Measurements from ENCODE around the gene LRFN3. TPM values are rescaled to one million over a fixed set of nuclear protein-coding genes. Genes with fewer than 3 reads are reported as not detected.
A peak's percentile ranks its signal among the peaks of the same experiment; 100 is the strongest.

LRFN3 gene, protein sequence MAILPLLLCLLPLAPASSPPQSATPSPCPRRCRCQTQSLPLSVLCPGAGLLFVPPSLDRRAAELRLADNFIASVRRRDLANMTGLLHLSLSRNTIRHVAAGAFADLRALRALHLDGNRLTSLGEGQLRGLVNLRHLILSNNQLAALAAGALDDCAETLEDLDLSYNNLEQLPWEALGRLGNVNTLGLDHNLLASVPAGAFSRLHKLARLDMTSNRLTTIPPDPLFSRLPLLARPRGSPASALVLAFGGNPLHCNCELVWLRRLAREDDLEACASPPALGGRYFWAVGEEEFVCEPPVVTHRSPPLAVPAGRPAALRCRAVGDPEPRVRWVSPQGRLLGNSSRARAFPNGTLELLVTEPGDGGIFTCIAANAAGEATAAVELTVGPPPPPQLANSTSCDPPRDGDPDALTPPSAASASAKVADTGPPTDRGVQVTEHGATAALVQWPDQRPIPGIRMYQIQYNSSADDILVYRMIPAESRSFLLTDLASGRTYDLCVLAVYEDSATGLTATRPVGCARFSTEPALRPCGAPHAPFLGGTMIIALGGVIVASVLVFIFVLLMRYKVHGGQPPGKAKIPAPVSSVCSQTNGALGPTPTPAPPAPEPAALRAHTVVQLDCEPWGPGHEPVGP
- total RNA-seq (1 to 10 TPM in 1 of 2 donors, under 1 TPM in 1; 0.89 to 1.9 TPM), polyA plus RNA-seq (1 to 10 TPM; 2.2 to 8.4 TPM)

DNA sequence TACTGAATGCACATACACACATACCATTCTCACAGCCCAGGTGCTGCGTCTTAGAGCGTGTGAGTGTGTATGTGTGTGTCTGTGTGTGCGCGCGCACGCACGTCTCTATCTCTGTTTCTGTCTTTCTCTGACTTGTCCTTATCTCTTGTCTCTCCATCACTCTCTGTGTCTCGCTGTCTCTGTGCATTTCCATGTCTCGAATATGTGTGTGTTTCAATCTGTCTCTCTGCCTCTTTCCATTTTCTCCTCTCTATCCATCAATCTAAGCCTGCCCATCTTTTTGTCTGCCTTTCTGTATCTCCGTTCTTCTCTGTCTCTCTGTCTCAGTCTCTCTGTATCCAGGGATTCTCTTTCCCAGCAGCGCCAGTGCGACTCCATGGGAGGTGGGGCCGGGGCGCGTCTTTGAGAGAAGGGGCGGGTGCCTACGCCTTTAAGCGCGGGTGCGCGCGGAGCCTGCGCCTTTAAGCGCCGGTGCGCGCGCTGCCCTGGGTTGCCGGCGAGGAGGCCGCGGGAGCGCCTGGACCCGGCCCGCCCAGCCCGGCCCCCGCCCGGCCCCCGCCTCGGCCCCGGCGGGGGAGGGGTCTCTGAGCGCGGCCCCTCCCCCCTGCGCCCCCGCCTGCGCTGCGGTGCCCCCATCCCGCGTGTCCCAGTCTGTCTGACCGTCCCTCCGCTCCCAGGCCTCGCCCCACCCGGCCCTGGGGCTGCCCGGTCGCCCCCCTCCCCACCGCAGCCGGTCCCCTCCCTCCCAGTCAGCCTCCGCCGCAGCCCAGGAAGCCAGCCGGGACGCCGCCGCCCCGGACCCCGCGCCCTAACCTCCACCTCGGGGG is at the start of gene LRFN3:
Gene LRFN3 (plus strand): TSS at position 464 of the 827 bp plus-strand sequence. CDS start 3,052 bp downstream, outside the sequence.
- H3K27me3 ChIP-seq (ENCODE audit: control insufficient read depth in 4 of 4, insufficient read depth in 4 of 4, low read length in 3 of 4): no peaks in the 10 kb centered on the region
- TF ChIP-seq, protein P1, sequence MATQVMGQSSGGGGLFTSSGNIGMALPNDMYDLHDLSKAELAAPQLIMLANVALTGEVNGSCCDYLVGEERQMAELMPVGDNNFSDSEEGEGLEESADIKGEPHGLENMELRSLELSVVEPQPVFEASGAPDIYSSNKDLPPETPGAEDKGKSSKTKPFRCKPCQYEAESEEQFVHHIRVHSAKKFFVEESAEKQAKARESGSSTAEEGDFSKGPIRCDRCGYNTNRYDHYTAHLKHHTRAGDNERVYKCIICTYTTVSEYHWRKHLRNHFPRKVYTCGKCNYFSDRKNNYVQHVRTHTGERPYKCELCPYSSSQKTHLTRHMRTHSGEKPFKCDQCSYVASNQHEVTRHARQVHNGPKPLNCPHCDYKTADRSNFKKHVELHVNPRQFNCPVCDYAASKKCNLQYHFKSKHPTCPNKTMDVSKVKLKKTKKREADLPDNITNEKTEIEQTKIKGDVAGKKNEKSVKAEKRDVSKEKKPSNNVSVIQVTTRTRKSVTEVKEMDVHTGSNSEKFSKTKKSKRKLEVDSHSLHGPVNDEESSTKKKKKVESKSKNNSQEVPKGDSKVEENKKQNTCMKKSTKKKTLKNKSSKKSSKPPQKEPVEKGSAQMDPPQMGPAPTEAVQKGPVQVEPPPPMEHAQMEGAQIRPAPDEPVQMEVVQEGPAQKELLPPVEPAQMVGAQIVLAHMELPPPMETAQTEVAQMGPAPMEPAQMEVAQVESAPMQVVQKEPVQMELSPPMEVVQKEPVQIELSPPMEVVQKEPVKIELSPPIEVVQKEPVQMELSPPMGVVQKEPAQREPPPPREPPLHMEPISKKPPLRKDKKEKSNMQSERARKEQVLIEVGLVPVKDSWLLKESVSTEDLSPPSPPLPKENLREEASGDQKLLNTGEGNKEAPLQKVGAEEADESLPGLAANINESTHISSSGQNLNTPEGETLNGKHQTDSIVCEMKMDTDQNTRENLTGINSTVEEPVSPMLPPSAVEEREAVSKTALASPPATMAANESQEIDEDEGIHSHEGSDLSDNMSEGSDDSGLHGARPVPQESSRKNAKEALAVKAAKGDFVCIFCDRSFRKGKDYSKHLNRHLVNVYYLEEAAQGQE (IDR thresholded peaks at IDR 0.05): no peak
- TF ChIP-seq YY1 (IDR thresholded peaks at IDR 0.05): peak; percentile 33
- TF ChIP-seq, protein P2, sequence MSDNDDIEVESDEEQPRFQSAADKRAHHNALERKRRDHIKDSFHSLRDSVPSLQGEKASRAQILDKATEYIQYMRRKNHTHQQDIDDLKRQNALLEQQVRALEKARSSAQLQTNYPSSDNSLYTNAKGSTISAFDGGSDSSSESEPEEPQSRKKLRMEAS (IDR thresholded peaks at IDR 0.05): peak; percentile 94
- peaks cover 9 to 33% (median 22%) of the 10 kb centered on the region in 4 donors for H3K4me1 ChIP-seq (ENCODE audit: control insufficient read depth in 4 of 4, insufficient read depth in 4 of 4, low read length in 3 of 4)
- H3K9ac ChIP-seq (ENCODE audit: low read depth in 1 of 2, low read length in 2 of 2): peak within 1 kb of the TSS in 1 of 2 donors; percentile 74
- WGBS: 2% methylated on average over 66 of the region's 68 CpGs
- H3K36me3 ChIP-seq (ENCODE audit: control insufficient read depth in 4 of 4, insufficient read depth in 3 of 4, low read depth in 1 of 4, low read length in 3 of 4): peaks cover 0 to 5% (median 0%) of the 10 kb centered on the region in 4 donors
- peak within 1 kb of the TSS; percentile 52 to 86 (median 61) for H3K4me3 ChIP-seq (ENCODE audit: low read depth in 1 of 3, low read length in 3 of 3)
- no peak for DNase-seq (ENCODE audit: low spot score)
- no peak within 1 kb of the TSS for H3K27ac ChIP-seq (ENCODE audit: low read depth in 1 of 2, low read length in 2 of 2)
- no peaks in the 10 kb centered on the region for H3K9me3 ChIP-seq (ENCODE audit: control insufficient read depth in 4 of 4, low read length in 3 of 4)

DNA sequence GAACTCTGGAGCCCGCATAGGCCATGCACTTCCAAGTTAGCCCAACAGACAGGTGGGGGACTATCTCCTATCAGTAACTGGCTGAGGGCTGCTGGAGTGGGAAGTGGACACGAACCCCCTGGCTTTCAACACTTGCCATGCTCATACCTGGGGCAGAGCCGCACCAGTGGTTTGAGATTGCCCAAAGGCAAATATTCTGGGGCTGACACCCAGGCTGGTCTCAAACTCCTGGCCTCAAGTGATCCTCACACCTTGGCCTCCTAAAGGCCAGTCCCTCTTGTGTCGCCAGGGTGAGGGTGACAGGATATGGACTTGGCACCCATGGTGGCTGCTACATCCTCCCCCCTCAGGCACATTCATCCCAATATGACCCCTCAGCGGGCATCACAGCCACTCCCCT is 49.0 kb upstream of the LRFN3 start:
- no peaks in the 10 kb centered on the region for H3K27me3 ChIP-seq (ENCODE audit: control insufficient read depth in 4 of 4, insufficient read depth in 4 of 4, low read length in 3 of 4)
- peaks cover 7 to 19% (median 8%) of the 10 kb centered on the region in 4 donors for H3K36me3 ChIP-seq (ENCODE audit: control insufficient read depth in 4 of 4, insufficient read depth in 3 of 4, low read depth in 1 of 4, low read length in 3 of 4)
- no peak overlapping the region for H3K27ac ChIP-seq (ENCODE audit: low read depth in 1 of 2, low read length in 2 of 2)
- no peaks in the 10 kb centered on the region for H3K9me3 ChIP-seq (ENCODE audit: control insufficient read depth in 4 of 4, low read length in 3 of 4)
- no peaks in the 10 kb centered on the region for H3K4me1 ChIP-seq (ENCODE audit: control insufficient read depth in 4 of 4, insufficient read depth in 4 of 4, low read length in 3 of 4)
- H3K4me3 ChIP-seq (ENCODE audit: low read depth in 1 of 3, low read length in 3 of 3): no peak overlapping the region
- no peak for DNase-seq (ENCODE audit: low spot score)
- no peak overlapping the region for H3K9ac ChIP-seq (ENCODE audit: low read depth in 1 of 2, low read length in 2 of 2)
- 96% methylated on average over 5 of the region's 5 CpGs for WGBS
- TF ChIP-seq YY1 (IDR thresholded peaks at IDR 0.05) (no peak), RAD21 (IDR thresholded peaks at IDR 0.05) (no peak), FOXA2 (IDR thresholded peaks at IDR 0.05) (no peak), RXRA (IDR thresholded peaks at IDR 0.05) (no peak), FOXA1 (IDR thresholded peaks at IDR 0.05) (no peak), TAF1 (conservative IDR thresholded peaks at IDR 0.05) (no peak), EGR1 (IDR thresholded peaks at IDR 0.05; ENCODE audit: low read depth in 2 of 2) (no peak), GABPA (IDR thresholded peaks at IDR 0.05 in 1 of 2, conservative IDR thresholded peaks at IDR 0.05 in 1 of 2) (no peak), SP1 (IDR thresholded peaks at IDR 0.05) (no peak), HNF4G (IDR thresholded peaks at IDR 0.05) (no peak), HNF4A (conservative IDR thresholded peaks at IDR 0.05) (no peak)
- TF ChIP-seq, protein P3, sequence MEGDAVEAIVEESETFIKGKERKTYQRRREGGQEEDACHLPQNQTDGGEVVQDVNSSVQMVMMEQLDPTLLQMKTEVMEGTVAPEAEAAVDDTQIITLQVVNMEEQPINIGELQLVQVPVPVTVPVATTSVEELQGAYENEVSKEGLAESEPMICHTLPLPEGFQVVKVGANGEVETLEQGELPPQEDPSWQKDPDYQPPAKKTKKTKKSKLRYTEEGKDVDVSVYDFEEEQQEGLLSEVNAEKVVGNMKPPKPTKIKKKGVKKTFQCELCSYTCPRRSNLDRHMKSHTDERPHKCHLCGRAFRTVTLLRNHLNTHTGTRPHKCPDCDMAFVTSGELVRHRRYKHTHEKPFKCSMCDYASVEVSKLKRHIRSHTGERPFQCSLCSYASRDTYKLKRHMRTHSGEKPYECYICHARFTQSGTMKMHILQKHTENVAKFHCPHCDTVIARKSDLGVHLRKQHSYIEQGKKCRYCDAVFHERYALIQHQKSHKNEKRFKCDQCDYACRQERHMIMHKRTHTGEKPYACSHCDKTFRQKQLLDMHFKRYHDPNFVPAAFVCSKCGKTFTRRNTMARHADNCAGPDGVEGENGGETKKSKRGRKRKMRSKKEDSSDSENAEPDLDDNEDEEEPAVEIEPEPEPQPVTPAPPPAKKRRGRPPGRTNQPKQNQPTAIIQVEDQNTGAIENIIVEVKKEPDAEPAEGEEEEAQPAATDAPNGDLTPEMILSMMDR (IDR thresholded peaks at IDR 0.05; ENCODE audit: low read depth, low read length, missing input control): no peak
- TF ChIP-seq, protein P4, sequence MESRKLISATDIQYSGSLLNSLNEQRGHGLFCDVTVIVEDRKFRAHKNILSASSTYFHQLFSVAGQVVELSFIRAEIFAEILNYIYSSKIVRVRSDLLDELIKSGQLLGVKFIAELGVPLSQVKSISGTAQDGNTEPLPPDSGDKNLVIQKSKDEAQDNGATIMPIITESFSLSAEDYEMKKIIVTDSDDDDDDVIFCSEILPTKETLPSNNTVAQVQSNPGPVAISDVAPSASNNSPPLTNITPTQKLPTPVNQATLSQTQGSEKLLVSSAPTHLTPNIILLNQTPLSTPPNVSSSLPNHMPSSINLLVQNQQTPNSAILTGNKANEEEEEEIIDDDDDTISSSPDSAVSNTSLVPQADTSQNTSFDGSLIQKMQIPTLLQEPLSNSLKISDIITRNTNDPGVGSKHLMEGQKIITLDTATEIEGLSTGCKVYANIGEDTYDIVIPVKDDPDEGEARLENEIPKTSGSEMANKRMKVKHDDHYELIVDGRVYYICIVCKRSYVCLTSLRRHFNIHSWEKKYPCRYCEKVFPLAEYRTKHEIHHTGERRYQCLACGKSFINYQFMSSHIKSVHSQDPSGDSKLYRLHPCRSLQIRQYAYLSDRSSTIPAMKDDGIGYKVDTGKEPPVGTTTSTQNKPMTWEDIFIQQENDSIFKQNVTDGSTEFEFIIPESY (IDR thresholded peaks at IDR 0.05): no peak
- TF ChIP-seq, protein P1 (IDR thresholded peaks at IDR 0.05): no peak
- TF ChIP-seq, protein P2 (IDR thresholded peaks at IDR 0.05): no peak
- TF ChIP-seq, protein P5, sequence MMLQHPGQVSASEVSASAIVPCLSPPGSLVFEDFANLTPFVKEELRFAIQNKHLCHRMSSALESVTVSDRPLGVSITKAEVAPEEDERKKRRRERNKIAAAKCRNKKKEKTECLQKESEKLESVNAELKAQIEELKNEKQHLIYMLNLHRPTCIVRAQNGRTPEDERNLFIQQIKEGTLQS (IDR thresholded peaks at IDR 0.05): no peak

Data from liver (tissue), 9 donors.